GM18511 (cell line): ENCODE measurements around the gene LSS.
"Not testable (repeated sequence)": the region's sequence is repeated elsewhere in the genome, so short reads cannot be mapped to it uniquely, and the experiment has no call there.

Source experiments
- ATAC-seq: cut with Tn5 transposase; IDR thresholded peaks from one replicate; pipeline ENCODE4 v1.9.1; 2021; ENCODE audit warnings: mild to moderate bottlenecking, moderate library complexity; ENCODE audit not compliant: unreplicated experiment

The LSS gene

GRCh38 chr21:46206163-46207005 is 22.2 kb downstream of the LSS start:
- ATAC-seq, result no peak

DNA sequence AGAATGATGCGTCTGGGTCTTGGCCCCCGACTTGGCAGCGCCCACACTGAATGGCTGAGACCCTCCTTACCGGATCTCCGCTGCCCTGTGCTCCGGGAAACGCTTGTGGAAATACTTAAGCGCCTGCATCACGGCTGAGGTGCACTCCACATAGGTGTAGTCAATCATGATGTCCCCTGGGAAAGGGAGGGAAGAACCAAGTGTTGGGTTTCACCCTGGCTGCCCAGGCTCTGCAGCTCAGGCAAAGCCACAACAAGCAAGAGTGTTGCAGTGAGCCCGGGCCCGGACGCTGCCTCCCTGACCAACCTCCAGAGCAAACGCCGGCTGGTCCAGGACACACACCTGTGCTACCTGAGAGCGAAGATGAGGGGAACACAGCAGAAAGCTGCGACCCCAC is 22.8 kb downstream of the LSS start:
- no peak for ATAC-seq

DNA sequence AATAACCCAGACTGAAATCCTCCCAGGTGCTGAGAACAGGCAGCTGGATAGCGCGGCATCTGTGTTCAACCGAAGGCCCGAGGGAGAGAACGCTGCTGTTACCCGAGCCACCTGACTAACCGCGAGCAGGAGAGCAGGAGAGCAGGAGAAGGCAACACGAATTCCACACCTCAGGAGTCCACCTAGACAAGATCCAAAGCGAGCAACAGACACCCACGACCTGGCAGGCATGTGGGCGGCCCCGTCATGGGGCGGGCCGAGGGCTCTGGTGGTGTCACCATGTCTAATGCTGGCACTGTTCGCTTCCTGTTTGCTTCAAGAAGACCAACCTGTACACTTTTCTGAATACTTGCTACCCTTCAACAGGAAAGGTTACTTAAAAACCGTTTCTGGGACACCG is 23.4 kb downstream of the LSS start:
- no peak for ATAC-seq

- no peak for ATAC-seq
Observed at GRCh38 chr21:46203203-46203600, 25.4 kb downstream of the LSS start.

DNA sequence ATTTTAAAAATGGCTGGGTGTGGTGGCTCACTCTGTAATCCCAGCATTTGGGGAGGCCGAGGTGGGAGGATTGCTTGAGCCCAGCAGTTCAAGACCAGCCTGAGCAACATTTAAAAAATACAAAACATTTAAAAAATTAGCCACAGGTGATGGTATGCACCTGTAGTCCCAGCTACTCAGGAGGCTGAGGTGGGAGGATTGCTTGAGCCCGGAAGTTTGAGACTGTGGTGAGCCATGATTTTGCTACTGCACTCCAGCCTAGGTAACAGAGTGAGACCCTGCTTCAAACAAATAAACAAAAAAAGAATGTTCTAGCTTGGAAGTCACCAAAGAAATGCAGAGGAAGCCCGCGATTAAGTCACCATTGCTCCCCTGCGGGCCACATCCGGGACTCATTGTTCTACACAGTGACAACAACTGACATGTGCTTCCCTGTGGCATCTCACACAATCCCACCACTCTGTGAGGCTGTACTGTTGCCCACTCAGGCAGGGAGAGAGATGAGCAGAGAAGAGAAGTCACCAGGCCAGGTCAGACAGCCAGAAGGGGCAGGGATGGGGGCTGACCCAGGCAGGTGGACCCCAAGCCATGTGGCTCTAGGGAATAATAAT is 25.9 kb downstream of the LSS start:
- no peak for ATAC-seq

GRCh38 chr21:46200877-46201803 is 27.4 kb downstream of the LSS start:
- ATAC-seq, result not testable (repeated sequence)

DNA sequence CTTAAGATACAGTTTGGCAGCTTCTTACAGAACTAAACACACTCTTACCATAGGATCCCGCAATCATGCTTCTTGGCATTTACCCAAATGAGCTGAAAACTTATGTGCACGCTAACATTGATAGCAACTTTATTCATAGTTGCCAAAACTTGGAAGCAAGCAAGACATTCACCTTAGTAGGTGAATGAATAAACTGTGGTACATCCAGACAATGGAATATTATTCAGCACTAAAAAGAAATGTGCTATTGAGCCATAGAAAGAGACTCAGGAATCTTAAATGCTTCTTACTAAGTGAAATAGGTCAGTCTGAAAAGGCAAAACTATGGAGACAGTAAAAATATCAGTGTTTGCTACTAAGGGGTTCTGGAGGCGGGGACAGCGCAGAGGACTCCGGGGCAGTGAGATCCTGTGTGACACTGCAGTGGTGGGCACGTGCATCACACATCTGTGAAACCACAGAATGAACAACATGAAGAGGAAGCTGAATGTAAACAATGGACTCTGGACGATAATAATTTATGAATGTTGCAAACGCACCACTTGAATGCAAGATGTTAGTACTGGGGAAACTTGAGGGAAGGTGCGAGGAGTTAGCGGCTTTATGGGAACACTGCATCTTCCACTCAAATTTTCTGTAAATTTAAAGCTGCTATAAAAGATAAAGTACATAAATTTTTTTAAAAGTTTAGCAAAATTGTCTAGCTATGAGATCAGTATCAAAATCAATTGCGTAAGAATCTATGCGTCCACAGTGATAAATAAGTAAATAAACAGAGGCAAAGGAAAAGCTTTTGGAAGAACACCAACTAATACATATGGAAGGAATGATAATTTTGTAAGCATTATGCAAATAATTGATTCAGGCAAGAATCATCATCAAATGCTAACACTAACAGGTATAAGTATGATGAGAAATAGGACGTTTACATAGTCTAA is 28.9 kb downstream of the LSS start:
- ATAC-seq, result no peak

- ATAC-seq, result no peak
Observed at GRCh38 chr21:46196733-46197132, 31.8 kb downstream of the LSS start.

GRCh38 chr21:46195595-46196195 is 32.9 kb downstream of the LSS start:
- ATAC-seq, result no peak

DNA sequence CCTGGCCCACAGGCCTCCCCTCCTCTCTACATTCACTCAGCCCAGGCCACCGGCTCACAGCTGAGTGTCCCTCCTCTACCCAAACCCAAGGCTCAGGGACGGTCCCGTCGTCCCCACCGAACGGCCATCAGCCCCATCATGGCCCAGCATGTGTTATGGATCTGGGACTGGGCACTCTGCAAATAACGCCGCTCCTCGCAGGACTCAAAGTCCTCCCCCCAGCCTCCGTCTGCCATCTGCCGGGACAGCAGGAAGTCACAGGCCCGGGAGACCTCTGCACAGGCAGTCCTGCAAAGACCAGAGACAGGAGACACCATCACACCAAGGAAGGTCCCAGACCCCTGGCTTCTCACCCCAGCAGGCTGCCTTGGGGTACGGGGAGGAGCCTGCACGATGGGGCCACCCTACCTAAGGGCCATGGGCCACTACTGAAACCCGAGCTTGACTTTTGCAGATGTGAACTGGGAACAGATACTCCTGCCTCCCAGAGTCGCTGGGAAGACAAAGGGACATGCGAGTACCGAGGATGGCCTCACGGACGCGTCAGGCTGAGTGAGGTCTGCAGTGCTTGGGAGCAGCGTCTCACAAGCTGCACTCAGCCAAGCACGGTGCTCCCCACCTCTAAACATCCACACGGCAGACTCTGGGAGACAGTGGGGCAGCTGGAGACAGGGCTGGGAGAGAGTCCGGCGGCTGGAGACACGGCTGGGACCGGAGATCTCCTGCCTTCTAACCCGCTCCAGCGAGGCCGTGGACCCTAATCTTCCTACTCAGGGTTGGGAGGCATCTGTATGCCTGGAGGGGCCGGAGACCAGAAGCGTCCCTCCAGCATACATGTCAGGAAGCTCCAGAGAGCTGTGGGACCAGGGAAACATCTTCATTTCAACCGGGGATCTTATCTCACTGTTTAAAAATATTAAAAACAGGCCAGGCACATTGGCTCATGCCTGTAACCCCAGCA is 33.9 kb downstream of the LSS start:
- ATAC-seq, result no peak

DNA sequence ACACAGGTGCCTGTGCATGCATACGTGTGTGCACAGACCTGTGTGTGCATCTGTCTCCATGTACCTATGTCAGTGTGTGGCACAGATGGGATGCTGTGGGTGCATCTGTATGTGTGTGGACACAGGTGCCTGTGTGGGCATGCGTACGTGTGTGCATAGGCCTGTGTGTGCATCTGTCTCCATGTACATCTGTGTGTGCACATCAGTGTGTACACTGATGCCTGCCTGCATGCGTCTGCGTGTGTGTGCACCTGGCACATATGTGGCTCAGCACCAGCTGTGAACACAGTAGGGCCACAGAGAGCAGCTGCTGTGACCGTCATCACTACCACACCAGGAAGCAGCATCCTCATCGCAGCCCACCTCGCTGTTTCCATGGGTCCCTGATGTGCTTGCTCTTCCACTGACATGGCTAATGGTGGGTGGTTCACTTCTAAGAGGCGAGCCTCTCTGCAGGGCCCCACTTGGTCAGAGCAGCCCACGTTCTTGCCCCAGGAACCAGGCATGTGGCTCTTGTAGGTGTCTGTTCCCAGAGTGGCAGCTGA is 34.7 kb downstream of the LSS start:
- no peak for ATAC-seq

GRCh38 chr21:46191686-46192575 is 36.6 kb downstream of the LSS start:
- ATAC-seq, result no peak

GRCh38 chr21:46191257-46191685 is 37.3 kb downstream of the LSS start:
- ATAC-seq, result no peak

DNA sequence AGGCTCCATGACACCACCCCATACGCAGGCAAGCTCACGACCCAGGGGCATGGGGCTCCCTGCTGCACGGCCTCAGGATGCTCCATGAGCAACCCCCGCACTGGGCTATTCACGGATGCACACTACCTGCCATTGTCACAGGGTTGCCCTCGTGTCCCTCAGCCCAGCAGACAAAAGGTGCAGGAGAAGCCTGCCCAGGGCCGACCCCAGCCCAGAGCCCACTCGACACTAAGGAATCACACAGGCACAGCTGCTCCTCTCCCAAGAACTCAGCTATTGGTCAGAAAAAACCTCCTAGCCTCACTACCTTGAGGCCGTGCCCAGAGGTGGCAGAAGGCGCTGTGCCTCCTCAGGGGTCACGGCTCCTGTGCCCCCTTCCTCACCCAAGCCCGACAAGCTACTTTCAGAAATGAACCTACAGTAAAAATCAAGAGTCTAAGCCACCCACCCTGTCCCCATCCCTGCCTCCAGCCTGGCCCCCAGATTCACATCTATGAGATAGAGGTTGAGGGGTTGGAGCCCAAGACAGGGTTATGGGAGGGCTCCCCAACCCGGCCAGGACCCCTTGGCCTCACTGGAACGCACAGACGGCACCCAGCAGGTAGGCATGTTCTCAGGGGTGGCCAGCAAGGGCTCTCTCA is 38.0 kb downstream of the LSS start:
- no peak for ATAC-seq

GRCh38 chr21:46189959-46190490 is 38.5 kb downstream of the LSS start:
- ATAC-seq, result no peak

- ATAC-seq, result no peak
Observed at GRCh38 chr21:46189213-46189958, 39.2 kb downstream of the LSS start.
